Ishikawa (cell line): ENCODE measurements around the gene HOXC5.

ENCODE experiments used
- CEBPB ChIP-seq: IDR thresholded peaks from 2 replicates; pipeline ENCODE4 v1.6.1; 2012
- CREB1 ChIP-seq: IDR thresholded peaks from 2 replicates; pipeline ENCODE4 v1.6.1; 2012; ENCODE audit warnings: low read depth
- EGR1 ChIP-seq: IDR thresholded peaks from 2 replicates; pipeline ENCODE4 v1.6.1; 2012
- EP300 ChIP-seq: IDR thresholded peaks from 2 replicates; pipeline ENCODE4 v1.6.1; 2012; ENCODE audit warnings: borderline replicate concordance
- FOXM1 ChIP-seq: IDR thresholded peaks from 2 replicates; pipeline ENCODE4 v1.6.1; 2012; ENCODE audit warnings: low read depth, borderline replicate concordance
- NFIC ChIP-seq: IDR thresholded peaks from 2 replicates; pipeline ENCODE4 v1.6.1; 2012
- RAD21 ChIP-seq: IDR thresholded peaks from 2 replicates; pipeline ENCODE4 v1.6.1; 2012; ENCODE audit warnings: low read depth
- TAF1 ChIP-seq: IDR thresholded peaks from 2 replicates; pipeline ENCODE4 v1.6.1; 2012; ENCODE audit warnings: low read depth, mild to moderate bottlenecking
- TCF12 ChIP-seq: IDR thresholded peaks from 2 replicates; pipeline ENCODE4 v1.6.1; 2012; ENCODE audit warnings: low read depth
- TEAD4 ChIP-seq: IDR thresholded peaks from 2 replicates; pipeline ENCODE4 v1.6.1; 2012
- YY1 ChIP-seq: IDR thresholded peaks from 2 replicates; pipeline ENCODE4 v1.6.1; 2012; ENCODE audit warnings: low read depth
- ZBTB7A ChIP-seq: IDR thresholded peaks from 2 replicates; pipeline ENCODE4 v1.6.1; 2012; ENCODE audit warnings: low read depth
- TF ChIP-seq, protein P1 (sequence below): IDR thresholded peaks from 2 replicates; pipeline ENCODE4 v1.6.1; 2012
- TF ChIP-seq, protein P2 (sequence below): IDR thresholded peaks from 2 replicates; pipeline ENCODE4 v1.6.1; 2012; ENCODE audit warnings: low read depth, mild to moderate bottlenecking
- TF ChIP-seq, protein P3 (sequence below): IDR thresholded peaks from 2 replicates; pipeline ENCODE4 v1.6.1; 2012

The HOXC5 gene

DNA sequence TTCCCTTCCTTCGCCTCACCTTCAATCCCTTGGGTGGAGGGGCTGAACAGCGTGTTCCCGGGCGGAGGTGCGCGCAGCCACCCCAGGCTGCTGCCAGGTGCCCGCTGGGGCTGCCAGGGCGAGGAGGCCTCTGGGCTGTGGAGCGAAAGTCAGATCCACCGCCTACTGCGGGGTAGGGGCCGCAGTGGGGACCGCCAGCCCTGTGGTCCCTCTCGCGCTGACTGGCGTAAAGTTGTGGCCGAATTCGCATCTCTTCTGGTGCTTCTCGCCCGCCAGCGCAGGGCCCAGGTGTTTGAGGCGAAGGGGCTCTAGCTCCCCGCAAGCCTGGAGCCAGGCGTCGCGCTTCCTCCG is 13.9 kb downstream of the HOXC5 start:
- TF ChIP-seq, protein P1, sequence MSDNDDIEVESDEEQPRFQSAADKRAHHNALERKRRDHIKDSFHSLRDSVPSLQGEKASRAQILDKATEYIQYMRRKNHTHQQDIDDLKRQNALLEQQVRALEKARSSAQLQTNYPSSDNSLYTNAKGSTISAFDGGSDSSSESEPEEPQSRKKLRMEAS: no peak
- TF ChIP-seq ZBTB7A (no peak), NFIC (no peak), RAD21 (no peak), CREB1 (no peak), TAF1 (no peak), EP300 (no peak), EGR1 (no peak), FOXM1 (no peak), CEBPB (no peak)
- TF ChIP-seq, protein P2, sequence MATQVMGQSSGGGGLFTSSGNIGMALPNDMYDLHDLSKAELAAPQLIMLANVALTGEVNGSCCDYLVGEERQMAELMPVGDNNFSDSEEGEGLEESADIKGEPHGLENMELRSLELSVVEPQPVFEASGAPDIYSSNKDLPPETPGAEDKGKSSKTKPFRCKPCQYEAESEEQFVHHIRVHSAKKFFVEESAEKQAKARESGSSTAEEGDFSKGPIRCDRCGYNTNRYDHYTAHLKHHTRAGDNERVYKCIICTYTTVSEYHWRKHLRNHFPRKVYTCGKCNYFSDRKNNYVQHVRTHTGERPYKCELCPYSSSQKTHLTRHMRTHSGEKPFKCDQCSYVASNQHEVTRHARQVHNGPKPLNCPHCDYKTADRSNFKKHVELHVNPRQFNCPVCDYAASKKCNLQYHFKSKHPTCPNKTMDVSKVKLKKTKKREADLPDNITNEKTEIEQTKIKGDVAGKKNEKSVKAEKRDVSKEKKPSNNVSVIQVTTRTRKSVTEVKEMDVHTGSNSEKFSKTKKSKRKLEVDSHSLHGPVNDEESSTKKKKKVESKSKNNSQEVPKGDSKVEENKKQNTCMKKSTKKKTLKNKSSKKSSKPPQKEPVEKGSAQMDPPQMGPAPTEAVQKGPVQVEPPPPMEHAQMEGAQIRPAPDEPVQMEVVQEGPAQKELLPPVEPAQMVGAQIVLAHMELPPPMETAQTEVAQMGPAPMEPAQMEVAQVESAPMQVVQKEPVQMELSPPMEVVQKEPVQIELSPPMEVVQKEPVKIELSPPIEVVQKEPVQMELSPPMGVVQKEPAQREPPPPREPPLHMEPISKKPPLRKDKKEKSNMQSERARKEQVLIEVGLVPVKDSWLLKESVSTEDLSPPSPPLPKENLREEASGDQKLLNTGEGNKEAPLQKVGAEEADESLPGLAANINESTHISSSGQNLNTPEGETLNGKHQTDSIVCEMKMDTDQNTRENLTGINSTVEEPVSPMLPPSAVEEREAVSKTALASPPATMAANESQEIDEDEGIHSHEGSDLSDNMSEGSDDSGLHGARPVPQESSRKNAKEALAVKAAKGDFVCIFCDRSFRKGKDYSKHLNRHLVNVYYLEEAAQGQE: no peak

DNA sequence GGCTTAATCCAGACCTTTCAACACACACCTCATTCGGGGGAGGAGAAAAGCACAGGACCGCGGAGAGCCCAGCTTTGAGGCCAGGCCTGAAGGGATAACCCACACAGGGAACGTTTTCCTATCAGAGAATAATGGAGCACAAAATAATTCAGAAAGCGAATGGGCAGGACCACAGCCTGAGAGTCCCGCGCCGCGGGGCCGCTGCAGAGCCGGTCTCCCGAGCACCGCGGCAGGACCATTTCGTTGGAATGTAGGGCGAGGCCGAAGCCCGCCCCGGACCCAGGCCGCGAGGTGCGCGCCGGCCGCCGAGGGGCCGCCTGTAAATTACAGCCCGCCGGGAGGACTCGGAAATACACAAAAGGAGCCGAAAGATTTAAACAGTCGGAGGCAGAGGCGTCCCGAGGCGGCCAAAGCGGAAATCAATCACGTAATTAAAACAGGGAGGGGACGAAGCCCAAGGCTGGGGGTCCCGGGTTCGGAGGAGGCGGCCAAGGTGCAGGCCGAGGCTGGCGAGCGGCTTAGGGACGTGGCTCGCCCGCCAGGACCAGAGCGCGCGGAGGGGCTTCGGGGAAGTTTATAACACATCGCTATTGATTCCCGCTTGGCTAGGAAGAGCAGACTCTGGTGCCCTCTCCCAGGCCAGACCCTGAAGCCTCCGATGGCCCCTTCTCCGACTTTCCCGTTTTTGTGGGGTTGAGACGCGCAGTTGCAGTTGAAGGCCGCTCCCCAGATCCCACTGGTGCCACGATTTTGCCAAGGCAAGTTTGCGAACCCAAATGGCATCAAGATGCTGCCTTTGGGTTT is 14.5 kb downstream of the HOXC5 start:
- TF ChIP-seq TAF1: no peak
- TF ChIP-seq, protein P1: no peak
- TF ChIP-seq, protein P3, sequence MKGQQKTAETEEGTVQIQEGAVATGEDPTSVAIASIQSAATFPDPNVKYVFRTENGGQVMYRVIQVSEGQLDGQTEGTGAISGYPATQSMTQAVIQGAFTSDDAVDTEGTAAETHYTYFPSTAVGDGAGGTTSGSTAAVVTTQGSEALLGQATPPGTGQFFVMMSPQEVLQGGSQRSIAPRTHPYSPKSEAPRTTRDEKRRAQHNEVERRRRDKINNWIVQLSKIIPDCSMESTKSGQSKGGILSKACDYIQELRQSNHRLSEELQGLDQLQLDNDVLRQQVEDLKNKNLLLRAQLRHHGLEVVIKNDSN: no peak
- no peak for TF ChIP-seq NFIC
- no peak for TF ChIP-seq EP300

DNA sequence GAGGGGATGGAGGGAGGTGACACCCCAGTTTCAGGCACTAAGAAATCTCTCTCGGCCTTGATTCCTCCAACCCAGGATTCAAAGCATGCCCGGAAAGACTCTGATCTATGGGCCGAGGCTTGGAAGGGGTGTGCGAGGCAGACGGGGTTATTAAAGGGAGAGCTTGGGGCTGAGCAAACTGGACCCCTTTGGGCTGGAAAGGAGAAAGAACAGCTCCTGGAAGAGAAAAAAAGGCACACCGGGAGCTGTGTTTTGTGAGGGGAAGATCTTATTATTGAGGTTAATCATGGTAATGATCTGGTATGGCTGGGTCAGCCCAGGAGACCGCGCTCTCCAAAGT is 15.1 kb downstream of the HOXC5 start:
- TF ChIP-seq FOXM1 (no peak), EGR1 (no peak), NFIC (no peak), RAD21 (no peak), TAF1 (no peak), EP300 (no peak), CREB1 (no peak), CEBPB (no peak), TCF12 (no peak), TEAD4 (no peak), ZBTB7A (no peak), YY1 (no peak)
- TF ChIP-seq, protein P3: no peak
- TF ChIP-seq, protein P2: no peak
- TF ChIP-seq, protein P1: no peak

DNA sequence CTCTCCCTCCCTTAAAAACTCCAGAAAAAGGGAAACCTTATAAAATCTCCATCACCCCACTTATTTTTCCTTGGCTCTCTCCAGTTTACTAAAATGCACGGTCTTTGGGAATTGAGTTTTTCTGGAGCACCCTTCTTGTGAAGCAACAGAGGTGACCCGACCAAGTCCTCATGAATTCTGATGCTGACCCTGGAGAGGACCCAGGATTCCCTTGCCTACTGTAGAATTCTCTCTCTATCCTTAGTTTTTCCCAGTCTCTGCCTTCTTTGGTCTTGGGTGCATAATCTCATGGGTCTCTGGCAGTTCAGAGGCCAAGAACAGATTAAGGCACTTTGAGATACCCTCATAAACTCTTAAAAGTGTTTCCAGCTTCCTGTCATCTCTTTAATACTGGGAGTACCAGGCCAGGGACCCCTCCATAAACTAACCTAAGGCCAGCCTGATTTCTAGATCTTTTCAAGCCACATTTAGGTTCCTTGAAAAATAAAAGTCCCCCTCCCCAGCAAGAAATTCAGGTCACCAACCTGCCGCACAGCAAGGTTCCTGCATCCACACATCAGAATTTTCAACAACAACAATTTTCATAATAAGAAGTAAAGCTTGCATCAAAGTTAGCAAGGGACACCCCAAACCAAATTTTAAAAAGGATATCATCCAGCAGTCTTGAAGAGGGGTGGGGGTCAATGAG is 15.7 kb downstream of the HOXC5 start:
- TF ChIP-seq, protein P3: no peak
- TF ChIP-seq, protein P2: no peak
- TF ChIP-seq, protein P1: no peak
- no peak for TF ChIP-seq CREB1
- TF ChIP-seq NFIC: no peak
- no peak for TF ChIP-seq TAF1
- TF ChIP-seq RAD21: no peak
- no peak for TF ChIP-seq CEBPB
- no peak for TF ChIP-seq TEAD4
- TF ChIP-seq TCF12: no peak
- no peak for TF ChIP-seq FOXM1
- TF ChIP-seq EGR1: no peak
